HL-60/S4 treated with phorbol 12-myristate 13-acetate at 8.2 ng/mL for 4 days and 3 days (cell line): ENCODE data around the gene IQCE.

ENCODE experiments used
- in situ Hi-C: fragments of 300-500 bp; cut with MboI; formaldehyde crosslinking; loops from 2 replicates; pipeline ENCODE4 v1.15.0; 2022; ENCODE audit warnings: low sequenced_read_pairs

Gene IQCE, protein sequence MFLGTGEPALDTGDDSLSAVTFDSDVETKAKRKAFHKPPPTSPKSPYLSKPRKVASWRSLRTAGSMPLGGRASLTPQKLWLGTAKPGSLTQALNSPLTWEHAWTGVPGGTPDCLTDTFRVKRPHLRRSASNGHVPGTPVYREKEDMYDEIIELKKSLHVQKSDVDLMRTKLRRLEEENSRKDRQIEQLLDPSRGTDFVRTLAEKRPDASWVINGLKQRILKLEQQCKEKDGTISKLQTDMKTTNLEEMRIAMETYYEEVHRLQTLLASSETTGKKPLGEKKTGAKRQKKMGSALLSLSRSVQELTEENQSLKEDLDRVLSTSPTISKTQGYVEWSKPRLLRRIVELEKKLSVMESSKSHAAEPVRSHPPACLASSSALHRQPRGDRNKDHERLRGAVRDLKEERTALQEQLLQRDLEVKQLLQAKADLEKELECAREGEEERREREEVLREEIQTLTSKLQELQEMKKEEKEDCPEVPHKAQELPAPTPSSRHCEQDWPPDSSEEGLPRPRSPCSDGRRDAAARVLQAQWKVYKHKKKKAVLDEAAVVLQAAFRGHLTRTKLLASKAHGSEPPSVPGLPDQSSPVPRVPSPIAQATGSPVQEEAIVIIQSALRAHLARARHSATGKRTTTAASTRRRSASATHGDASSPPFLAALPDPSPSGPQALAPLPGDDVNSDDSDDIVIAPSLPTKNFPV

DNA sequence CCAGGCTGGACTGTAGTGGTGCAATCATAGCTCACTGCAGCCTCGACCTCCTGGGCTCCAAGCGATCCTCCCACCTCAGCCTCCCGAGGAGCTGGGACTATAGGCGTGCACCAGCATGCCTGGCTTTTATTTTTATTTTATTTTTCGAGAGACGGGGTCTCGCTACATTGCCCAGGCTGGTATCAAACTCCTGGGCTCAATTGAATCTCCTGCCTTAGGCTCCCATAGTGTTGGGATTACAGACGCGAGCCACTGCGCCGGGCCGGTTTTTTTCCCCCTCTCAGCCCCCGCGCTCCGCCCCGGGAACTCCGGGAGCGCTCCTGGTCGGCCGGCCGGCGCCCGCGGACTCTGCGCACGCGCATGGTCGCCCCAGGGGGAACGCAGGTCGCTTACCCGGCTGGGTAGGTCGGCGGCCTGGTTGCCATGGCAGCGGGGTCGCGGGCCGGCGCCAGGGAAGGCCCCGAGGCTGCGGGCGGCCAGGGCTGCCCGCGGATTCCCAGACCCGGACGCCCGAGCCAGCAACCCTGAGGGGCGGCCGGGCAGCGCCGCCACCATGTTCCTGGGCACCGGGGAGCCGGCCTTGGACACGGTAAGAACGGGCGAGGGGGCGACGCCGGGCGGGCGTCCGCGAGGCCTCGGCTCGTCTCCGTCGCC, at the start of gene IQCE:
Gene IQCE, plus strand, starts transcription at position 351 of the 654 bp plus-strand sequence. Its CDS starts 203 bp downstream, at position 554.
- in situ Hi-C loops = no loop called here

DNA sequence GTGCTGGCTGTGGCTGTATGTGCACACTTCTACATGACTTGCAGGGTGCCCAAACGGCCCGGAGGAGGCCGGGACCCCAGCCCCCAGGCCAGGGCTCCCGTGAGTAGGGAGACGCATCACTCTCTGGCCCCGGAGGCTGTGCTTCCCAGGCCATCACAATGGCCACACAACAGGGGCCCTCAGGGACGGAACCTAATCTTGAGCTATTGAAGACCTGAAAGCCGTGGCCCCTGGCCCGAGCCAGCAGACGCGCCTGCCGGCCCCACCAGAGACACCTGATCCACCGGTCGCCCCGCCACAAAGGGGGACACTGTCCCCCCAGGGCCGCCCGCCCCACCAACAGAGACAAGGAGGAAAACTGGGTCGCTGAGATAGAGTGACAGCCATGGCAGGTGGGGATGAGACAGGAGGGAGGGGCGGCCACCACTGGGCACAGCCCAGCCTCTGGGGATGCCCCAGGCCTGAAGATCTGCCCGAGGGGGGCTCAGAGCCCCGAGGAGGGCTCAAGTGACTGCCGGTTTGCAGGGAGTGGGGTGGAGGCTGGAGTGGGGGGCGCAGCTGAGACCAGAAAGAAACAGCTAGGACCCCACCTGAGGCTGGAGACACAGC, 49.4 kb upstream of the IQCE start:
- in situ Hi-C loops = no loop called here

DNA sequence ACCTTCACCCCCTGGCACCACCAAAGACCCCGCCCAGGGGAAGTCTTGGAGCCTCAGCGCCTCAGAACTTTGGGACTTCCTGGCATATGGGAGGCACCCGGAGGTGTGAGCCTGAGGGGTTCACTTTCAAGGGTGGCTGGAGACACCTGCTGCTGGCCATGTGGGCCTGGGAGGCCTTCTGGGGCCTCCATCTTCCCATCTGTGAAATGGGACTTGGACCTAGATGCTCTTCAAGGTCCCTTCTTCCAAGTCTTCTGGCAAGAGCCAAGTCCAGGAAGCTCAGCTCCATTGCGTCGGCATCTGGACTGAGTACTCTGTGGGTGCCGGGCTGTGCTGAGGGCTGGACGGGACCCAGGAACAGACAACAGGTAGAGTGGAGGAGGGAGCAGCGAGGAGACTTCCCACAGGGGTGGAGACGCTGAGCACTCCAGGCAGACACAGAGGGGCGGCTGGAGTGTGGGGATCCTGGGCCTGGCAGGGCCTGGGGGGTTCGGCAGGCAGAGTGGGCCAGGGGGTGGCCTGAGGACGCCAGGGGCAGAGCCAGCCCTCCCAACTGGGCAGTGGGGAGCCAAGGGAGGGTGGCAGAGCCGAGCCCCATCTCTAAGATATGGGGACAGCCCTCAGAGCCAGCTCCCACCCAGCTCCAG, 48.5 kb upstream of the IQCE start:
- in situ Hi-C loops = no loop called here

DNA sequence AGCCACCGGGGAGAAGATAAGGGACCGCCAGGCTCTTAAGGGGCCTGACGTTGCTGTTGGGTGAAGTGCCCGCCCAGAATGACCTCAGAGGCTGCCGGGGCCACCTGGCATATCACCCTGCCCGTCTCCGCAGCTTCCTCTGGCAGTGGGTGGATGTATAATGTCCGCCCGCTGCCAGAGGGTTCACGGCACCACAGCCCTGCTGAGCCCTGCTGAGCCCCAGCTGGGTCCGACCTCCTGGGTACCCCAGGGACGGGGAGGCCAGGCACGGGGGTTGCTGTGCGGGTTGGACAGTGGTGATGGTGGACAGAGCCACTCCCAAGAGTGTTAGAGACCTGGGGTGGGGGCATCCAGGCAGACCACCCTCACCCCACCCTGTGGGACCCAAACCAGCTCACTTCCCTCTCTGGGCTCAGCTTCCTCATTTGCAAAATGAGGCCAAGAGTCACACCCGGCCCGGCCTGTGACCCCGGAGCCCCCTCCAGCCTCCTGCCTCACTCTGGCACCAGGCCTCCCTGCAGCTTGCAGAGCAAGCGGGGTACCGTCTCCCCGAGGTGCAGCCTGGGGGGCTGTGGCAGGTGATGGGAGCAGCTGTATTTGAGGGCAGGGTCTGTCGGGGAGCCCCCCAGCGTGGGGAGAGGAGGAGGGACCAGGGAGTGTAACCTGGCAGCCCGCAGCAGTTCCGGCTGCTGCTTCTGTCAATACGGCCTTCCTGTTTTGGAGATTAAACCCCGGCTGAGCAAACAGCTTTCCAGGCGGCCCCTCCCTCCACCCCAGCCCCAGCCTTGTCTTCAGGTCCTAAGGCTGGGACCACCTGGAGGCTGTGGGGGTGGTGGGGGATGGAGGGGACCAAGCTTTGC, 47.6 kb upstream of the IQCE start:
- in situ Hi-C loops = no loop called here

DNA sequence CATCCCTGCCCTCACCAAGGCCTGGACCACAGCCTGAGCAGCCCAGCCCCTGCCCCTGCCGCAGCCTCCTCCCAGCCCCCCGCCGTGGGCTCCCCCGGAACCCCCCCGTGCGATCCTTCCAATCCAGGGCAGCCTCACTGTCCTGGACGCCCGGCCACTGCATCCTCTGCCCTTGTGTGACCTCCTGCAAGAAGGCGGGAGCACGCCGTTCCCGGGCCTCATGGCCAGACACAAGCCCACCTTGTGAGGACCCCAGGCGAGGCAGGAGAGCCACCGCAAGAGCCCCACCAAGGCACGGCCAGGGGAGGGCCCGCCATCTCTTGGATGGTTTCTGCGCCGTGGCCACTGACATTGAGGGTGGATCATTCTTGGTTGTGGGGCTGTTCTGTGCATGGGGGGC, 47.0 kb upstream of the IQCE start:
- in situ Hi-C loops = no loop called here

DNA sequence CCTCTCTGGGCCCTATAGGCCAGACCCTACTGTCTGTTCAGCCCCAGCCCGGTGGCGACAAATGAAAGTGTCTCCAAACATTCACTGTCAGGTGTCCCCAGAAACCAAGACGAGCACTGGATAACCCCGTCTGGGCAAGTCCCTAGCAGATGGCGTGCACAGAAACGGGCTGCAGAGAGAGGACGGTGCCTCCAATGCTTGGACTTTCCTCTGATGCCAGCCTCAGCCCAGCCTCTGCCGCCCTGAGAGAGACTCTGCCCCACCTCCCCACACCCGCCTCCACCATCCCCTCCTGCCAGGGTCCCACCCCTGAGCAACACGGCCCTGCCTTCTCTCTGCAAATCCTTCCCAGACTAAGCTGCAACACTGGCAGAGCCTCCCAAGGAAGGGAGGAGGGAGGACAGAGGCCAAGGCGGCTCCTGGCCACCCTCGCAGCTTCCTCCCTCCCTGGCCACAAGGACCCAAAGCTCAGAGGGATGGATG, 46.6 kb upstream of the IQCE start:
- in situ Hi-C loops = no loop called here

DNA sequence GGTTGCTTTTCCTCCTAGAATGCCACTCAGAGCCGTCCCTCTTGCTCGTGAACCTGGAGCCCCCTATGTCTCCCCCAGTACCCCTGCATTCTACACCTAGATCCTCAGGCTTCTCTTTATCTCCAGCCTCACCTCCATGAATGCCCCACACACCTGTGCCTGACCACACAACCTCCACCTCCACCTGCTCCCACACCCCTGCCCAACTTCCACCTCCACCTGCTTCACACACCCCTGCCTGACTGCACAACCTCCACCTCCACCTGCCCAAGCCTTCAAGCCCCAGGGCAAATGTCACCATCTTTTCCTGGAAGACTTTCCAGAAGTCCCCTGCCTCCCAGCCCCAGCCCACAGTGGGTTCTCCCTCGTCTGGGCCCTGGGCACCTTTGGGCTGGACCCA, 46.1 kb upstream of the IQCE start:
- in situ Hi-C loops = no loop called here

DNA sequence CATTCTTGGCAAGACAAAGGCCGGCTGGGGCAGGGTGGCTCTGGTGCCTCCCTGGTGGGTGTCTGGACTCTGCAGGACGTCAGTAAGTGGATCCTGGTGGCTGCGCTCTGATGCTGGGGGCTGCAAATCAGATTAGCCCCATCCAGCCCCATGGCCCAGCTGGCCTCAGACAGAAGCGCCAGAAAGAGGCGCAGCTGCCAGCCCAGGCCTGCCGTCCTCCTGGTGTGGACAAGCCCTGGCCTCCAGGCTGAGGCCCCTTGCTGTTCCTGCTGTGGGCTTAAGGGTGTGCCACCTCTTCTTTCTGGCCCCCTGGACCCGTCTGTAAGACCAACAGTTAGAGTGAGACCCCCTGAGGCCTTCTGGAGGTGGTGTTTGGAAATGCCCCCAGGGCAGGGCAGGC, 45.1 kb upstream of the IQCE start:
- in situ Hi-C loops = no loop called here

DNA sequence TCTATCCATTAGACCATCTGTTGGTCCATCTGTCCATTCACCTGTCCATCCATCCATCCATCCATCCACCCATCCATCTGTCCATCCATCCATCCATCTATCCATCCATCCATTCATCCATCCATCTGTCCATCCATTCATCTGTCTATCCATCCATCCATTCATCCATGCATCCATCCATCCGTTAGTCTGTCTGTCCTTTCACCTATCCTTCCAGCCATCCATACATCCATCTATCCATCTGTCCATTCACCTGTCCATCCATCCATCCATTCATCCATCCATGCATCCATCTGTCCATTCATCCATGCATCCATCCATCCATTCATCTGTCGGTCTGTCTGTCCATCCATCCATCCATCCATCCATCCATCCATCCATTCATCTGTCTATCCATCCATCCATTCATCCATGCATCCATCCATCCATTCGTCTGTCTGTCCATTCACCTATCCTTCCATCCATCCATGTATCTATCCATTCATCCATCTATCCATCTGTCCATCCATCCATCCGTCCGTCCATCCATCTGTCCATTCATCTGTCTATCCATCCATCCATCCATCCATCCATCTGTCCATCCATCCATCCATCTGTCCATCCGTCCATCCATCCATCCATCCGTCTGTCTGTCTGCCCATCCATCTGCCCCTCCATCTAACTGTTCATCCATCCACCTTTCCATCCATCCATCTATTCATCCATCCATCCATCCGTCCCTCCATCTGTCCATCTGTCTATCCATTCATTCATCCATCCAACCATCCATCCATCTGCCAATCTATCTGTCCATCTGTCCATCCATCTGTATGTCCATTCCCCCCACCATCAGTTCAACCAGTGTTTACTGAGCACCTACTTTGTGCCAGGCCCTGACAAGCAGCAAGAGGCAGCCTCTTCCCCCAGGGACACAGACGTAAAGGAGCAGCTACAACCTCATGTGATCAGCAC, 44.0 kb upstream of the IQCE start:
- in situ Hi-C loops = no loop called here

DNA sequence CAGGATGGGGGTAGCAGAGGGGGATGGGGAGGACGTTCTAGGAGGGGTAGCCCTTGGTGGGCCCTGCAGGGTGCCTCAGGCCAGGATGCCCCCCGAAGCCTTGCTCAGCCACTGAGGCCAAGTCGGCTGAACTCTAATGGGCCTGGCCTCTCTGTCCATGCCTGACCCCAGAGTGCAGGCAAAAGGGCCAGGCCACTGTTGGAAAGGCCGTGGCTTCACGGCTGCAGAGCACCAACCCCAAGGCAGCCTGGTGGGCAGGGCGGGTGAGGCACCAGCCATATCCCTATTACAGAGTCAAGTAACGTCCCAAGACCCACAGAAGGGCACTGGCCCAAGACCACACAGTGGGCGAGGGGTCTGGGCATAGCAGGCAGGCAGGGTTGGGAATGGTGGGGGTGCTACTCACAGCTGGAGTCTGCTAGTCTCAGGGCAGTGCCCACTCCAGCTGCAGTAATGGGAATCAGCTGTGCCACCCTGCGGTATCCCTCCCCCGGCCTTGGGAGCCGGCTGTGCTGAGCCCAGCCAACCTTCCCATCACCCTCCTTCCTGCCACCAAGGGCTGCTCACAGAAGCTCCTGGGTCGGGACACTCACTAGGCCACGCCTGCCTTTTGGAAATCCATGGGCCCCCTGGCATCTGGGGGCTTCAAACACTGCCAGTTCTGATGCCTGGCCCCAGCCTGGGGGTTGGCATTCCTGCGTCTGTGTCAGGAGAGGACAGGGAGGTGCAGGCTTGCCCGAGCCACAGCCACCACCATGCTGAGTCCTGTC, 43.2 kb upstream of the IQCE start:
- in situ Hi-C loops = no loop called here

DNA sequence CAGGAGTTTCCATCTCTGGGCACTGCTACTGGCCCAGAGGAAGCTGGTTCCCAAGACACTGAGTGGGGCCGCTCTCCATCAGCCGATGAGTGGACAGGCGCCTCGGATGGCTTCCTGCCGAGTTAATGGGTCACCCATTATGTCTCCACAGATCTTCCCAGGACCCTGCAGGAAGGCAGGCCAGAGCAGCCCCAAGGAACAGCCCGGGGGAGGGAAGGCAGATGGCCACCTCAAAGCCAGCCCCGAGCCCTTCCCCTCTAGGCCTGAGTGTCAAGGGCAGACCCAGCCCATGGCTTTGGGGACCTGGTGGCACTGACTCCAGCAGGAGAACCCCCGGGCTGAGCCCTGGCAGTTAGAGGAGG, 42.6 kb upstream of the IQCE start:
- in situ Hi-C loops = no loop called here

DNA sequence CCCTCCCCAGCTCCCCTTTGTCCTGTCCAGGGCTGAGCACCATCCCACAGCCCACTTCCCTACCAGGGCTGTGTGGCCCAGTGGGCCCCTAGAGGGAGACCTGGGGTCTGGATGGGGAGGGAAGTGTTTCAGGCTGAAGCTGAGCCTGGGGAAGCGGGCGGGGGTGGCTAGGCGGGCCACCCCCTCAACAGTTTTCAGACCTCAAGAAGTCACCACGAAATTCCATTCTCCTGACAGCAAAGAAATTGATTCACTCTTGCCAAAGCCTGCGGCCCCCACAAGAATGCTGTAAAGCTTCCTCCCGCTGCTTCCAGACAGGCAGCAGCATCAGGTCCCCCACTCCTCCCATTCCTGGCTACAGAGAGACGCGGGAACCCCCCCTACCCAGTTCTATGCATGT, 41.8 kb upstream of the IQCE start:
- in situ Hi-C loops = no loop called here

DNA sequence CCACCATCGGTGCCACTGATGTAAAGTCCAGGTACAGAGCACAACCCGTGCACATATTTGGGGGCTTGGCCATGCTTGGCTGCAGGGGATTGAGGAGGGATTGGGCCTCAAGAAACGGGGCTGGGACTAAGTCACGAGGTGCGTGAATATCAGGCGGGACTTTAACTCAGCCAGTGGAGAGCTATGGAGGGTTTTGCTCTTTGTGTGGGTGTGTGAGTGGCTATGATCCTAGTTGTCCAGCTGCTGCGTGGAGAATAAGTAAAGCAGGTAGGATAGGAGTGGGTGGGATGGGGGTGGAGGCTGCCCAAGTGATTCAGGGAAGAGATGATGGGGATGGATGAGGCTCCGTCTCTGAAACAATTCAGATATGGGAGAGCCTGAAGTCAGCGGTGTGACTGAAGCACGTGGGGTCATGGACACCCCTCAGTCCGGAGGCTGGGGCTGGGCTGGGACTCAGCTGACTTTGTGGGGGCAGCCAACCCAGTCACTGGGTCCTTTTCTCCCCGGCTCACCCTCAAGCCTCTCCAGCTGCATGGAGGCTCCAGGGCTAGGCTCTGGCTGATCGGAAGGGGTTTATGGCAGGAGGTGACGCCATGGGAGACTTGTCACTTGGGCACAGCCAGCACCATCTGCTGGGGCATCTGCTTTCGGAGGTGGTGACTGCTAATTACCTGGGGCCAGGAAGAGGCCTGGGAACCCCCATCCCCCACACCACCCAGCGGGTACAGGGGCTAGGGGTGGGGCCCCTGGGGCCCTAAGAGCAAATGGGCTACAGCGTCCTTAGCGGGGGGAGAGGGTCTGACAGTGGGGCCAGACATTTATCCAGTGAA, 40.9 kb upstream of the IQCE start:
- in situ Hi-C loops = no loop called here

DNA sequence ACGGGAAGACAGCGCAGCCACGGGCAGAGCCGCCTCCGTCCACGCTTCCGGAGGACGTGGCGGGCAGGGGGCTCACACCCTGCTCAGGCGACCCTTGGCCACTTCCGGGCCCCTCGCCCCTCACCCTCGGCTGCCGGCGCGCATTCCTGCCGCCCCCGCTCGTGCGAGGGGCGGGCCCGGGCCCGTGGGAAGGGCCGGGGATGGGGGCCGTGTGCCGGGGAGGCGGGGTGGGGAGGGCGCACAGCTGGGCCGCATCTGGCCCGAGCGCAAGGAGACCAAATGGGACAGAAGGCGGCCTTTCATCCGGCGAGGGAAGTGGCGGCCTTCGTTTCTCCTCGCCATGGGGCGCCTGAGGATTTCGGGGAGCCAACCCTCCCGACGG, 40.1 kb upstream of the IQCE start:
- in situ Hi-C loops = no loop called here

DNA sequence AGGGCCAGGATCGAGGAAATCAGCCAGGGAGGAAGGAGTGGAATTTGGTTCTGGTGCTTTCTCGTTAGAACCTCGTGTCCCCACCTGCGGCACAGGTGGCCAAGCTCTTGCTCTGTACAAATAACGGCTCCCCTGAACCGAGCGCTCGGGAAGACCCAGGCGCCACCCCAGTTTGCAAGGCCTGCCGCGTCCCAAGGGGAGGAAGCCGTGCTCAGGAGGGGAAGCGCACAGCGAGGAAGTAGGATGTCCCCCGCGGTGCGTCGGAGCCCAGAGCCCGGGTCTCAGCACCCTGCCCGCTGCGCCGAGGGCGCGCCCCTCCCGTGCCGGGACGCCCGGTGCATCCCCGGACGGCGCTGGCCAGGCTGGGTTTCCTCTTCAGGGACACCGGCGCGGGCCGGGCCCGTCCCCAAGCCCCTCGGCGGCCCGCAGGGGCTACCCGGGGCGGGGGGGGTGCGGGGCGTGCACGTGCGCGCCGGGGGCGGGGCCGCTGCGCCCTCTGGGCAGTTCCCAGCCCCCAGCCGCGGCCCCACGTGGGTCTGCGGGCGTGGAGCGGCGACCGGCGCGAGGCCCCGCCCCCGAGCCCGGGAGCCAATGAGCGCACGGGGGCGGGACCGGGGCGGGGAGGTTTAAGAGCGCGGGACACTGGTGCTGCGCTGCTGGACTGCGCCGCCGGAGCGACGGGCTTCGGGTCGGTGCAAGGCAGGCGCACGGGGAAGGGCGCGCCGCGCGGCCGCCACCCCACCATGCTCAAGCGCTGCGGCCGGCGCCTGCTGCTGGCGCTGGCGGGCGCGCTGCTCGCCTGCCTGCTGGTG, 39.5 kb upstream of the IQCE start, which contains the start of gene LFNG:
Gene LFNG, plus strand, starts transcription at position 656 of the 812 bp plus-strand sequence. Its CDS starts 88 bp downstream, at position 744.
- in situ Hi-C loops = no loop called here

DNA sequence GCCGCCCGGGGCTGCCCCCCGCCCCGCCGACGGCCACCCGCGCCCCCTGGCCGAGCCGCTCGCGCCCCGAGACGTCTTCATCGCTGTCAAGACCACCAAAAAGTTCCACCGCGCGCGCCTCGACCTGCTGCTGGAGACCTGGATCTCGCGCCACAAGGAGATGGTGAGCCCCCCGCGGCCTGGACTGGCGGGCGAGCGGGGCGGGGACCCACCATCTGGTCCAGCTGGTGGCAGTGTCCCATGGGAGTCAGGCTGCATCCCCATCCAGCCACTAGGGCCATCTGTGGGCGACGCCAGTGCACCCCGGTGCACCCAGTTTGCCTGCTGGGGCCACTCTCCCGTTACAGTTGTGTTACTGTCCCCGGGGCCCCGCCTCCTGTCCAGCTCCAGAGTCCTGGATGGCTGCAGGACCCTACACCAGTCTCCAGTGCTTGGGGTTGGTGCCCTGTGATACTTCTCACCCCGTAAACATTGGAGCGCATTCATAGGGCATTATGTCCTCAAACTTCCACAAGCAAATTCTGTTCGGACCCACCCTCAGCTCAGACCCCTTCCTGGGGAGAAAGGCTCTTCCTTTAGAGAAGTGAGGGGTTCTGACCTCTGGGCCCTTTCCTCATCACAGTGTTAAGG, 38.5 kb upstream of the IQCE start:
- in situ Hi-C loops = no loop called here
